GM12874 (cell line): Measurements from ENCODE around the gene SHE.
A peak's percentile ranks its signal among the peaks of the same experiment; 100 is the strongest.

Experiments
- TF ChIP-seq, protein P1 (sequence below): IDR thresholded peaks from 2 replicates; pipeline ENCODE4 v1.5.1; 2011; ENCODE audit warnings: low read depth, mild to moderate bottlenecking, control low read depth, low read length, moderate library complexity; ENCODE audit not compliant: insufficient read depth

The SHE gene

DNA sequence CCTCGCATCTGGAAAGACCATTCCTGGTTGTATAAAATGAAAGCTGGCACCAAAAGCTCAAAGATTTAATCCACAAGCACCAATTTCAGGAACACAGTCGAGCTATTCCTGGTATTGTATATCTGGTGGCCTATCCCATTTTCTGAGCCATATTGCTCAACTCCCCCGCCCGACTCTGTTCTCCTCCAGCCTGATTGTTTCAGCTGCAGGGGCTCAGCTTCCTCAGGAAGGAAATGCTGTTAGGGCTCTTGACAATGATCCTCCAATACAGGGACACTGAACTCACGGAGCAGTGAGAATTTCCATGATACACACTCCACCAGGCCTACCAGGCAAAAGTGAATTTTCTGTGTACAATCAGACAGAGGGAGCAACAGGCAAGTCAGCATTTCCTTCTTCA lies 17.1 kb downstream of the SHE start:
- TF ChIP-seq, protein P1, sequence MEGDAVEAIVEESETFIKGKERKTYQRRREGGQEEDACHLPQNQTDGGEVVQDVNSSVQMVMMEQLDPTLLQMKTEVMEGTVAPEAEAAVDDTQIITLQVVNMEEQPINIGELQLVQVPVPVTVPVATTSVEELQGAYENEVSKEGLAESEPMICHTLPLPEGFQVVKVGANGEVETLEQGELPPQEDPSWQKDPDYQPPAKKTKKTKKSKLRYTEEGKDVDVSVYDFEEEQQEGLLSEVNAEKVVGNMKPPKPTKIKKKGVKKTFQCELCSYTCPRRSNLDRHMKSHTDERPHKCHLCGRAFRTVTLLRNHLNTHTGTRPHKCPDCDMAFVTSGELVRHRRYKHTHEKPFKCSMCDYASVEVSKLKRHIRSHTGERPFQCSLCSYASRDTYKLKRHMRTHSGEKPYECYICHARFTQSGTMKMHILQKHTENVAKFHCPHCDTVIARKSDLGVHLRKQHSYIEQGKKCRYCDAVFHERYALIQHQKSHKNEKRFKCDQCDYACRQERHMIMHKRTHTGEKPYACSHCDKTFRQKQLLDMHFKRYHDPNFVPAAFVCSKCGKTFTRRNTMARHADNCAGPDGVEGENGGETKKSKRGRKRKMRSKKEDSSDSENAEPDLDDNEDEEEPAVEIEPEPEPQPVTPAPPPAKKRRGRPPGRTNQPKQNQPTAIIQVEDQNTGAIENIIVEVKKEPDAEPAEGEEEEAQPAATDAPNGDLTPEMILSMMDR = no peak

DNA sequence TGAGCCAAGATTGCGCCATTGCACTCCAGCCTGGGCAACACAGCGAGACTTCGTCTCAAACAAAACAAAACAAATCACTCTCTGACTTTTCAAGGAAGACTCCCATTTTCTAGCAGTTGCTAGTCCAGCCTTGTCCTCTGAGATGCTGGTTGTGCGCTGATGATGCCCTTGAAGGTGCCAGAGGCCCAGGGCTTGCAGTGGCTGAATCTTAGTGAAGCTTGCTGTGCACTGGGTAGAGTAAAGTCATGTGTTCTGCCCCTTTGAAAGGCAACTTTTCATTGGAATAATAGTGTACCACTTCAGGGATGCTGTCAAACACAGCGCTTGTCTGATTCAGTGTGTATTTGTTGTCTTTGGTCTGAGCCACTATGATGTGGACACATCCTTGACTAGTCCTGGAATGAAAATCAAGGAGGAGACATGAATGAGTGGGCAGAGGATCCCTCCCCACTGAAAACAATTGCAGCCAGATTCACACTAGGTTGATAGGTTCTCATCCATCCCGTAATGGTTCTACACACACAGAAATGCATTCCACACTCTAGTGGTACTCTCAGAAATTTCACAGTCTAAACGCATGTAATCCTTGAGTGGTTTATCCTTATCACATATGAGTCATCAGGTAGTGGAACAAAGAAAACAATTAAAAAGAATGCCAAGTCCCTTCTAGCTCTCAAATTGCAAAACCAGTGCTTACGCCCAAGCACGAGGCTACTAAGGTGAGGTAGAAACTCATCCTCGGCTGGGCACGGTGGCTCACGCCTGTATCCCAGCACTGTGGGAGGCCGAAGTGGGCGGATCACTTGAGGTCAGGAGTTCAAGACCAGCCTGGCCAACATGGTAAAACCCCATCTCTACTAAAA lies 18.0 kb downstream of the SHE start:
- TF ChIP-seq, protein P1 = no peak

DNA sequence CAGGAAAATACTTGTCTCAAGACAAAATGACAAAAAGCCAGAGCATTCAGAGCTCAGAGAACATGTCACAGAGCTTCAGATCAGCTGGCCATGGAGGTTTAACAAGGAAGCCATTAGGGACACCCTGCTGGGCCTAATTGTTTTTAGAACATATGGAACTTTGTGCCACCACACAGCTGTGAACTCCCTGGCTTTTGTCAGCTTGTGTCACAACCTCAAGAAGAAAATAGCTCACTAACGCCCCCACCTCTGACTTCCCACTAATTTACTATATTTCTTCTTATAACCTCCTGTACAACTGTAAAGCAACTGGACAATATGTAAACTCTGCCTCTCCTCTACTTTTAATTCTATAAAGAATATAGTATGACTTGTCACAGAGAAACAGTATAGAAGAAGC lies 21.2 kb downstream of the SHE start:
- TF ChIP-seq, protein P1 = no peak

DNA sequence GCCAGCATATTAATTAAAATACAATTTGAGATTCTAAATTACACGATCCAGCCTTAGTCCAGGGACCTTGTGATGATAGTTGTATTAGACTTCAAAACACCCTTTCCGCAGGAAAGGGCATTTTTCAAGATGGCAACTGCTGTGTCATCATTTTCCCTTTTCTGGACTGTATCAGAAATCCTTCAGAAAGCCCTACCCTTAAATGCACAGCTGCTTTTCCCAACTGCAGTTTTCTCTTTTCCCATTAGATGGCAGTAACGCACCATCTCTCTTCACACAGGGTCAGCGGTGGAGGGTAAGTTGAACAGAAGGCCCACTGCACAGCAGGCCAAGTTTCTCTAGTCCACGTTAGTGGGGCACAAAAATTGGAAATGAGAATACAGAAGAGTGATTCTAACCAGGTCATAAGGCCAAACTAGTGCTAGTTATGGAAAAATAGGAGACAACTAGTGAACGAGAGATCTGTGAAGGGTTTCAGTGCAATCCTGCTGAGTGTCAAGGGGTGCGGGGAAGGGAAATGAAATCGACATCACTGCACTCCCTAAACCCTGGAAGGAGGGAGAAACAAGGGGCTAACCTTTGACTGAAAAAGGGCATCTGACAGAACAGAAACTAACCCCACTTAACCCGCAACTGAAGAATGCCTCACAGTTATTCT lies 22.3 kb downstream of the SHE start:
- TF ChIP-seq, protein P1 = peak; percentile 73

DNA sequence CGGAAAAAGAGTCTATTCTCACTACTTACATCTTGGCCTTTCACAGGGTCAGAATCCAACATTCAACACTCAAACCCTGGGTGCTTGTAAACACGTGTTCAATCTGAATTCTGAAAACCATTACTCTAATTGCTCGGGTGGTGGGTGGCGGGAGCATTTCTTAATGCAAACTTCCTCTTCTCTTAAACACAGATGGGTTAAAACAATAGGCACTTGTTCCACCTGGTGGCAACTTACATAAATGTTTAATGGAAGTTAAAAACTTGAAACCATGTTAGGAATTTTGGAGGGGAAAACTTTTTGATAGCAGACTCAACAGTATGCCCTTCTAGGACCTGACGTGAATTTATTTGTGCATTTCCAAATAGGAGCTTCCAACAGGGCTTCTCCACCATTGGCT lies 23.6 kb downstream of the SHE start:
- TF ChIP-seq, protein P1 = peak; percentile 10; the same call in 1 of the 2 replicates

DNA sequence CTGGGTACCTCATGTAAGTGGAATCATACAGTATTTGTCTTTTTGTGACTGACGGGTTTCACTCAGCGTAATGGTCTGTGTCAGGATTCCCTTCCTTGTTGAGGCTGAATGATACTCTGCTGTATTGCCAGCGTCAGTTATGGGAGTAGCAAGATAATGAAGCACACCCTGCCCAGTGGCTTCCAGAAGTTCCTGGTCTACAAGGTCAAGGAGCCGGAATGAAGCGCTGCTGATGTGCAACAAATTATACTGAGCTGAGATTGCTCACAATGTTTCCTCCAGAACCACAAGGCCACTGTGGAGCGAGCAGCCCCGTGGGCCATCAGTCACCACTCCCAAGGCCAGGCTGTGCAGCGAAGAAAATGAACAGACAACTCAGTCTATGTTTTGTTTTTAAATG lies 24.2 kb downstream of the SHE start:
- TF ChIP-seq, protein P1 = no peak

DNA sequence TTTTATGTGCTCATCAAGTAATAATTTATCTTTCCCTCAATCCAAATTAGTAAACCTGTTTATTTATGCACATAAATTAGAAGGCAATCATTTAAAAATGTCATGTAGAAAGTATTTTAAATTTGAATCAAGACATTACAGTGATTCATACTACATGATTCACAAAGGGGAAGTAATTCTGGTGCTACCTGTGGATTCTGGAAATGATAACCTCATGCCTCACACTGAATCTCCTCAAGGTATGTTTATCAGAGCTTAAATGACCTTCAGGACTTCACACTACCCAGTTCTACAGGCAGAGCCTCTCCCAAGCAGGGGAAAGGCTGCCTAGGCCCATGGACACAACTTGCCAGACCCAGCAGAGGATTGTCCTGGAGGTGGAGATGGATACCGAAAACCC lies 25.4 kb downstream of the SHE start:
- TF ChIP-seq, protein P1 = no peak
